GM19452 (cell line): ENCODE data around the gene ATF4.
A peak's percentile ranks its signal among the peaks of the same experiment; 100 is the strongest.

Experiments
- ATAC-seq: cut with Tn5 transposase; IDR thresholded peaks from one replicate; pipeline ENCODE4 v1.9.1; 2021; ENCODE audit not compliant: unreplicated experiment

ATF4 gene

GRCh38 chr22:39520226-39521105 is at the start of gene ATF4:
Gene ATF4, plus strand, starts transcription at chr22:39520562. Its CDS starts 884 bp downstream, at chr22:39521446.
- peak; percentile 53 for ATAC-seq

- peak; percentile 60 for ATAC-seq
These were observed 48.8 kb upstream of the ATF4 start for GRCh38 chr22:39471381-39472141.

- ATAC-seq, result no peak
These were observed 47.5 kb upstream of the ATF4 start for GRCh38 chr22:39472570-39473556.

GRCh38 chr22:39473851-39474250 is 46.5 kb upstream of the ATF4 start:
- no peak for ATAC-seq

- ATAC-seq, result no peak
These were observed 45.8 kb upstream of the ATF4 start for GRCh38 chr22:39474351-39475111.

GRCh38 chr22:39475337-39475736 is 45.0 kb upstream of the ATF4 start:
- no peak for ATAC-seq

GRCh38 chr22:39475902-39476301 is 44.5 kb upstream of the ATF4 start:
- no peak for ATAC-seq

GRCh38 chr22:39476664-39477063 is 43.7 kb upstream of the ATF4 start:
- no peak for ATAC-seq

- no peak for ATAC-seq
These were observed 42.8 kb upstream of the ATF4 start for GRCh38 chr22:39477542-39477941.

GRCh38 chr22:39478441-39478850 is 41.9 kb upstream of the ATF4 start:
- no peak for ATAC-seq

GRCh38 chr22:39479254-39479653 is 41.1 kb upstream of the ATF4 start:
- no peak for ATAC-seq

GRCh38 chr22:39480557-39480956 is 39.8 kb upstream of the ATF4 start:
- ATAC-seq, result no peak

GRCh38 chr22:39481054-39481453 is 39.3 kb upstream of the ATF4 start:
- no peak for ATAC-seq

- no peak for ATAC-seq
These were observed 38.8 kb upstream of the ATF4 start for GRCh38 chr22:39481595-39481994.

GRCh38 chr22:39482768-39483167 is 37.6 kb upstream of the ATF4 start:
- no peak for ATAC-seq

- ATAC-seq, result no peak
These were observed 33.2 kb upstream of the ATF4 start for GRCh38 chr22:39486951-39487825.

- ATAC-seq, result no peak
These were observed 32.4 kb upstream of the ATF4 start for GRCh38 chr22:39487826-39488520.

GRCh38 chr22:39488563-39489083 is 31.7 kb upstream of the ATF4 start:
- no peak for ATAC-seq
